D721Med (cell line): ENCODE measurements around the gene ZNHIT3.

Experiments
- DNase-seq: peaks from one replicate; pipeline ENCODE4 v3.0.0; 2011; ENCODE audit warnings: low spot score; ENCODE audit not compliant: insufficient read length
- FAIRE-seq: peaks from 2 replicates; lab custom pipeline; 2011; peaks lifted over from hg19 to GRCh38; lab: Jason Lieb, UNC
- CTCF ChIP-seq: IDR thresholded peaks from 2 replicates; pipeline ENCODE4 v1.5.1; 2012; ENCODE audit warnings: mild to moderate bottlenecking, control low read depth; ENCODE audit not compliant: insufficient read depth; ENCODE audit errors: missing control alignments

Gene ZNHIT3

DNA sequence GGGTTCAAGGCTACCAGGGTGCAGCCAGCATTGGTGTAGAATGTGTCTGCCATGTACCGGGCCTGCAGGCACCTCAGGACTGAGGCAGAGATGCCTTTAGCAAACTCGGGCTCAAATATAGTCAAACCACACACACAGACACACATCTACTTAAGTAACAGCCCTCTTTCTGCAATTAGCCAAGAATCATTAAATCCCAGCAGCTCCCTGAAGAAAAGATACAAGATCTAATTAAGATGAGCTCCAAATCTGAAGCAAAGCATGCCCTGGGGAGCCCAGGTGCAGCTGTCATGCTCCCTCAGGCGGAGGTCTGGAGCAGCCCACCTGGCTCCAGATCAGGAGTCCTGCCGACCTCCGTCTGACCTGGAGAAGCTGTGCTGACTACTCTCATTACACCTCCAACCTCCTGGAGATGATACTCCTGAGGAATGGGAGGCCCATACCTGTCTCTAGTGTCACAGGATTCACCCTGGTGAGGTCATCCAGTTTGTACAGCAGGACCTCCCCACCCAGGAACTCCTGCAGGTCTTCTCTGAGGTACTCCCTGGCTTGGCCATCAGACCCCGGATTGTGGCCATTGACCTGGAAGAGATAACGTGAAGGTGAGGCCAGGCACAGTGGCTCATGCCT, 41.3 kb downstream of the ZNHIT3 start:
- DNase-seq (no peak), FAIRE-seq (no peak)
- no peak for TF ChIP-seq CTCF

DNA sequence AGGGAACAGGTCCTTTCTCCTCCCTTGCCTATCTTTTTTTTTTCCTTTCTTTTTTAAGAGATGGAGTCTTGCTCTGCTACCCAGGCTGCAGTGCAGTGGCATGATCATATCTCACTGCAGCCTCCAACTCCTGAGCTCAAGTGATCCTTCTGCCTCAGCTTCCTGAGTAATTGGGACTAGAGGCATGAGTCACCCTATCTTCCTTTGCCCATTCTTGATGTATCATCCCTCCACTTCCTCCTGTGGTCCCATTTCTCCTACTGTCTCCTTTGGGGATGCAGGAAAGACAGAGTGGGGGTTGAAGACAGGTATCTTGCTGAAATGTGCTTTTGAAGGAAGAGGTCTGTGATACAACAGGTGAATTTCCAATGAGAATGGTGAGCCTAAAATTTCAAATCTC, 42.6 kb downstream of the ZNHIT3 start:
- no peak for FAIRE-seq
- DNase-seq, result no peak
- no peak for TF ChIP-seq CTCF

- TF ChIP-seq CTCF, result no peak
- DNase-seq (no peak), FAIRE-seq (no peak)
Observed at GRCh38 chr17:36532435-36532975, 46.0 kb downstream of the ZNHIT3 start.

- DNase-seq (no peak), FAIRE-seq (no peak)
- TF ChIP-seq CTCF, result peak; percentile 59
Observed at GRCh38 chr17:36533935-36534839, 47.7 kb downstream of the ZNHIT3 start.

DNA sequence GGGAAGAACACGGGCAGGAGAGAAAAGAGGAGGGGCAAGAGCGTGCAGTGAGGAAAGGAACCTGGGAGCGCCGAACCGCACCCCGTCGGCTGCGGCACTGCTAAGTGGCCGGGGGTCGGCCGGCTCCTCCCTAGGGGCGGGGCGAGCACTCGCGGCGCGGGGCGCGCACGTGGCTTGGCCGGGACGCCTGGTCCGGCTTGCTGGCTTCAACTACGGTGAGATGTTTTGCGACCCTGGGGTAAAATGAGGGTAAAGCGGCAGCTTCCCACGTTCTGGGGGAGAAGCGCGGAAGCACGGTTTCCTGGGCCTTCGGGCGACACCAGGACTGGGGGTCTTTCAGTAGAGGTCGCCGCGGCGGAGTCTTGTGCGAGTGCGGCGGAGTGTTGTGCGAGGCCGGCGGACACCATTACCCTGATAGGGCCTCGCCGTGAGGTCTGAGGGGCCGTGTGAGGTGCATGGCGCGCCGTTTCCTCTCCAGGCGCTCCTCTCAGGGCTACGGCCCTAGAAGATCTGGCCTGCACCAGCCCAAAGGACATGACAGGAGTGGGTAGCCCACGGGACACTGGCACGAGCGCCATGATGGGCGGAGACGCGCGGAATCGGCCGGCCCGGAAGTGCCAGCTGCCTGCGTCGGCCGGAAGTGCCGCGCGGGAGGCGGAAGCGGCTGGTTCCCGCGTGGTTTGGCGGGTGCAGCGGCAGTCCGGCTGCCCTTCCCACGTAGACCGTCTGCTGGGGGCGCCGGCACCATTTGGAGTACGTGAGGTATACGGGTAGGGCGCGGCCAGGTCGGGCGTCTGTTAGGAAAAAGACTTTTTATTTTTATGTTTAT, 48.6 kb downstream of the ZNHIT3 start, which contains the start of the genes MYO19 and PIGW:
MYO19 (minus strand) TSS at position 29 of the 829 bp plus-strand sequence. CDS start 2,330 bp downstream, outside the sequence.
PIGW (plus strand) TSS at position 148 of the 829 bp plus-strand sequence. CDS start 2,115 bp downstream, outside the sequence.
- TF ChIP-seq CTCF, result peak; percentile 29
- DNase-seq (peak; percentile 71), FAIRE-seq (no peak)

DNA sequence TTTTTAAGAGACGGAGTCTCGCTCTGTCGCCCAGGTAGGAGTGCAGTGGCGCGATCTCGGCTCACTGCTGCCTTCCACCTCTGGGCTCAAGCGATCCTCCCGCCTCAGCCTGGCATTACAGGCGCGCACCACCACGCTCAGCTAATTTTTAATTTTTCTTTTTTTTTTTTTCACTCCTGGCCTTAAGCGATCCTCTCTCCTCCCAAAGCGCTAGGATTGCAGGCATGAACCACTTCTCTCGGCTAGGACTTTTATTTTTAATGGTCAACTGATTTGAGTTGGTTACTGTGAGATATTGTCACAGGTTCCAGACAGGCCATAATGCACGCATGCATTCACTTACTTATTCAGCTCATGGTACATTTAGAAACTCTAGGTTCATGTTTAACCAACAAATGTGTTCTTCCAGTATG, 49.2 kb downstream of the ZNHIT3 start:
- DNase-seq (no peak), FAIRE-seq (no peak)
- no peak for TF ChIP-seq CTCF
